ENCODE results near the gene ELP6.

Gene ELP6

GRCh38 chr3:47513125-47513929 is at the start of gene ELP6:
Gene ELP6, minus strand, starts transcription at chr3:47513712. Its CDS starts 122 bp downstream, at chr3:47513590.
- peak; percentile 96 for DNase-seq (ENCODE audit: low read depth)

GRCh38 chr3:47556351-47556750 is 42.8 kb upstream of the ELP6 start:
- no peak for DNase-seq (ENCODE audit: low read depth)

- no peak for DNase-seq (ENCODE audit: low read depth)
Measured at GRCh38 chr3:47554335-47554734, 40.8 kb upstream of the ELP6 start.

GRCh38 chr3:47553407-47553806 is 39.9 kb upstream of the ELP6 start:
- DNase-seq (ENCODE audit: low read depth) = no peak

- DNase-seq (ENCODE audit: low read depth) = no peak
Measured at GRCh38 chr3:47542471-47543173, 29.1 kb upstream of the ELP6 start.

- no peak for DNase-seq (ENCODE audit: low read depth)
Measured at GRCh38 chr3:47541583-47542108, 28.1 kb upstream of the ELP6 start.

GRCh38 chr3:47540281-47540680 is 26.8 kb upstream of the ELP6 start:
- DNase-seq (ENCODE audit: low read depth) = no peak

GRCh38 chr3:47536967-47537366 is 23.5 kb upstream of the ELP6 start:
- no peak for DNase-seq (ENCODE audit: low read depth)

- DNase-seq (ENCODE audit: low read depth) = no peak
Measured at GRCh38 chr3:47536221-47536891, 22.8 kb upstream of the ELP6 start.

- DNase-seq (ENCODE audit: low read depth) = no peak
Measured at GRCh38 chr3:47533996-47534454, 20.5 kb upstream of the ELP6 start.

- DNase-seq (ENCODE audit: low read depth) = no peak
Measured at GRCh38 chr3:47533481-47533880, 20.0 kb upstream of the ELP6 start.

GRCh38 chr3:47527952-47528725 is 14.6 kb upstream of the ELP6 start:
- no peak for DNase-seq (ENCODE audit: low read depth)

- no peak for DNase-seq (ENCODE audit: low read depth)
Measured at GRCh38 chr3:47525617-47526016, 12.1 kb upstream of the ELP6 start.

GRCh38 chr3:47523310-47524073 is 10.0 kb upstream of the ELP6 start:
- DNase-seq (ENCODE audit: low read depth) = no peak

- DNase-seq (ENCODE audit: low read depth) = peak; percentile 80
Measured at GRCh38 chr3:47522082-47522987, 8.8 kb upstream of the ELP6 start.

GRCh38 chr3:47520756-47521155 is 7.2 kb upstream of the ELP6 start:
- DNase-seq (ENCODE audit: low read depth) = no peak

GRCh38 chr3:47517937-47518336 is 4.4 kb upstream of the ELP6 start:
- DNase-seq (ENCODE audit: low read depth) = no peak

GRCh38 chr3:47515864-47516319 is 2.4 kb upstream of the ELP6 start:
- DNase-seq (ENCODE audit: low read depth) = no peak

- DNase-seq (ENCODE audit: low read depth) = no peak
Measured at GRCh38 chr3:47515100-47515499, 1.6 kb upstream of the ELP6 start.
